Panc1 (cell line): ENCODE results near the gene MBNL2.

Experiments used
- SIN3A ChIP-seq: IDR thresholded peaks from 2 replicates; pipeline ENCODE4 v1.6.1; 2012; ENCODE audit warnings: low read depth, mild to moderate bottlenecking, low read length, moderate library complexity, borderline replicate concordance; ENCODE audit not compliant: insufficient read depth
- TF ChIP-seq, protein P1 (sequence below), 2 experiments: IDR thresholded peaks; 2 replicates each; pipeline ENCODE4 v1.6.1; 2011 to 2012; ENCODE audit warnings: low read depth in 2 of 2, control low read depth in 1 of 2, low read length in 1 of 2, mild to moderate bottlenecking in 1 of 2, moderate library complexity in 1 of 2; ENCODE audit not compliant: insufficient read depth in 1 of 2
- TF ChIP-seq, protein P2 (sequence below): fragments of 450-650 bp; IDR thresholded peaks from 2 replicates; pipeline ENCODE4 v1.5.1; 2017; ENCODE audit warnings: mild to moderate bottlenecking

DNA sequence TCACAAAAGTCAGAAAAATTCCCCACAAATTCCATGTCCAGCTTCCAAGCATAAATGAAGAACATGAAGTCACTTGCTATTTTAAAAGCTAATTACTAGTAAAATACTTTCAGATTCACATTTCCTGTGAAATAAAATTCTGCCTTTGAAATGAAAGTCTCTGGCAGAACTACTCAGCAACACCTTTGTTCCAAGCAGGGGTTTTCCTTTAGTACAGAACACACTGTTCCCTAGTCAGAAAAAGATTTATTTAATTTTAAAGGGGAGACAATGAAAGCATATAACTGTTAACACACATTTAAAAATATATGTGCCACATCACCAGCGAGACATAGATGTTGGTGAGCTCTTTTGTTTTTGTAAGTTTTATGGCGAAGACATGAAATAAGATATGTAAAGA is 185.4 kb downstream of the MBNL2 start:
- TF ChIP-seq, protein P1, sequence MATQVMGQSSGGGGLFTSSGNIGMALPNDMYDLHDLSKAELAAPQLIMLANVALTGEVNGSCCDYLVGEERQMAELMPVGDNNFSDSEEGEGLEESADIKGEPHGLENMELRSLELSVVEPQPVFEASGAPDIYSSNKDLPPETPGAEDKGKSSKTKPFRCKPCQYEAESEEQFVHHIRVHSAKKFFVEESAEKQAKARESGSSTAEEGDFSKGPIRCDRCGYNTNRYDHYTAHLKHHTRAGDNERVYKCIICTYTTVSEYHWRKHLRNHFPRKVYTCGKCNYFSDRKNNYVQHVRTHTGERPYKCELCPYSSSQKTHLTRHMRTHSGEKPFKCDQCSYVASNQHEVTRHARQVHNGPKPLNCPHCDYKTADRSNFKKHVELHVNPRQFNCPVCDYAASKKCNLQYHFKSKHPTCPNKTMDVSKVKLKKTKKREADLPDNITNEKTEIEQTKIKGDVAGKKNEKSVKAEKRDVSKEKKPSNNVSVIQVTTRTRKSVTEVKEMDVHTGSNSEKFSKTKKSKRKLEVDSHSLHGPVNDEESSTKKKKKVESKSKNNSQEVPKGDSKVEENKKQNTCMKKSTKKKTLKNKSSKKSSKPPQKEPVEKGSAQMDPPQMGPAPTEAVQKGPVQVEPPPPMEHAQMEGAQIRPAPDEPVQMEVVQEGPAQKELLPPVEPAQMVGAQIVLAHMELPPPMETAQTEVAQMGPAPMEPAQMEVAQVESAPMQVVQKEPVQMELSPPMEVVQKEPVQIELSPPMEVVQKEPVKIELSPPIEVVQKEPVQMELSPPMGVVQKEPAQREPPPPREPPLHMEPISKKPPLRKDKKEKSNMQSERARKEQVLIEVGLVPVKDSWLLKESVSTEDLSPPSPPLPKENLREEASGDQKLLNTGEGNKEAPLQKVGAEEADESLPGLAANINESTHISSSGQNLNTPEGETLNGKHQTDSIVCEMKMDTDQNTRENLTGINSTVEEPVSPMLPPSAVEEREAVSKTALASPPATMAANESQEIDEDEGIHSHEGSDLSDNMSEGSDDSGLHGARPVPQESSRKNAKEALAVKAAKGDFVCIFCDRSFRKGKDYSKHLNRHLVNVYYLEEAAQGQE (IDR thresholded peaks at IDR 0.05; ENCODE audit: insufficient read depth in 1 of 2, low read depth in 2 of 2, low read length in 1 of 2): no peak
- TF ChIP-seq, protein P2, sequence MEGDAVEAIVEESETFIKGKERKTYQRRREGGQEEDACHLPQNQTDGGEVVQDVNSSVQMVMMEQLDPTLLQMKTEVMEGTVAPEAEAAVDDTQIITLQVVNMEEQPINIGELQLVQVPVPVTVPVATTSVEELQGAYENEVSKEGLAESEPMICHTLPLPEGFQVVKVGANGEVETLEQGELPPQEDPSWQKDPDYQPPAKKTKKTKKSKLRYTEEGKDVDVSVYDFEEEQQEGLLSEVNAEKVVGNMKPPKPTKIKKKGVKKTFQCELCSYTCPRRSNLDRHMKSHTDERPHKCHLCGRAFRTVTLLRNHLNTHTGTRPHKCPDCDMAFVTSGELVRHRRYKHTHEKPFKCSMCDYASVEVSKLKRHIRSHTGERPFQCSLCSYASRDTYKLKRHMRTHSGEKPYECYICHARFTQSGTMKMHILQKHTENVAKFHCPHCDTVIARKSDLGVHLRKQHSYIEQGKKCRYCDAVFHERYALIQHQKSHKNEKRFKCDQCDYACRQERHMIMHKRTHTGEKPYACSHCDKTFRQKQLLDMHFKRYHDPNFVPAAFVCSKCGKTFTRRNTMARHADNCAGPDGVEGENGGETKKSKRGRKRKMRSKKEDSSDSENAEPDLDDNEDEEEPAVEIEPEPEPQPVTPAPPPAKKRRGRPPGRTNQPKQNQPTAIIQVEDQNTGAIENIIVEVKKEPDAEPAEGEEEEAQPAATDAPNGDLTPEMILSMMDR: no peak
- no peak for TF ChIP-seq SIN3A
